ENCODE results near the gene SLCO3A1. TPM values are rescaled to one million over a fixed set of nuclear protein-coding genes. Genes with fewer than 3 reads are reported as not detected.

Gene SLCO3A1
- total and polyA plus RNA-seq, 4 donors = 1.6 to 3.6 (median 2.4) TPM

DNA sequence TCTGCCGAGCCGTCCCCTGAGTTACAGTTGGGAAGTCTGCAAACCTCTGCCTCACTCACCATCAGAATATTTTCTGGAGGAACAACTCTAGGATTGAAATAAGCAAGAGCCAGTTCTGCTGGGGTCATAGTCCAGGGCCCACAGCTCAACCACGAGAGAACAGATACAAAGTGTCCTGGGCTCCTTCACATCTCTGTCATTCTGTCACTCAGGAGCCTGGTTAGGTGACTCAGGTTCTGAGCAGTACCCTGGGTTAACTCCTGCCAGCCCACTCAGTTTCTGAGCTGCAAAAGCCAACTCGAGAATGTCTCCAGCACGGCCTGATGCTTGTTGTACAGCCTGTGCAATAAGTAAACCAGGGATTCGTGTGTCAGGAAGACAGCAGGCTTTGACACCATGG lies 155.7 kb downstream of the SLCO3A1 start (continued):
- TF ChIP-seq, protein P1, sequence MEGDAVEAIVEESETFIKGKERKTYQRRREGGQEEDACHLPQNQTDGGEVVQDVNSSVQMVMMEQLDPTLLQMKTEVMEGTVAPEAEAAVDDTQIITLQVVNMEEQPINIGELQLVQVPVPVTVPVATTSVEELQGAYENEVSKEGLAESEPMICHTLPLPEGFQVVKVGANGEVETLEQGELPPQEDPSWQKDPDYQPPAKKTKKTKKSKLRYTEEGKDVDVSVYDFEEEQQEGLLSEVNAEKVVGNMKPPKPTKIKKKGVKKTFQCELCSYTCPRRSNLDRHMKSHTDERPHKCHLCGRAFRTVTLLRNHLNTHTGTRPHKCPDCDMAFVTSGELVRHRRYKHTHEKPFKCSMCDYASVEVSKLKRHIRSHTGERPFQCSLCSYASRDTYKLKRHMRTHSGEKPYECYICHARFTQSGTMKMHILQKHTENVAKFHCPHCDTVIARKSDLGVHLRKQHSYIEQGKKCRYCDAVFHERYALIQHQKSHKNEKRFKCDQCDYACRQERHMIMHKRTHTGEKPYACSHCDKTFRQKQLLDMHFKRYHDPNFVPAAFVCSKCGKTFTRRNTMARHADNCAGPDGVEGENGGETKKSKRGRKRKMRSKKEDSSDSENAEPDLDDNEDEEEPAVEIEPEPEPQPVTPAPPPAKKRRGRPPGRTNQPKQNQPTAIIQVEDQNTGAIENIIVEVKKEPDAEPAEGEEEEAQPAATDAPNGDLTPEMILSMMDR (IDR thresholded peaks at IDR 0.05; ENCODE audit: low read depth, low read length, missing input control) = no peak
- no peak for TF ChIP-seq RXRA (IDR thresholded peaks at IDR 0.05)
- no peak for TF ChIP-seq GABPA (IDR thresholded peaks at IDR 0.05 in 1 of 2, conservative IDR thresholded peaks at IDR 0.05 in 1 of 2)
- no peak for TF ChIP-seq YY1 (IDR thresholded peaks at IDR 0.05)

DNA sequence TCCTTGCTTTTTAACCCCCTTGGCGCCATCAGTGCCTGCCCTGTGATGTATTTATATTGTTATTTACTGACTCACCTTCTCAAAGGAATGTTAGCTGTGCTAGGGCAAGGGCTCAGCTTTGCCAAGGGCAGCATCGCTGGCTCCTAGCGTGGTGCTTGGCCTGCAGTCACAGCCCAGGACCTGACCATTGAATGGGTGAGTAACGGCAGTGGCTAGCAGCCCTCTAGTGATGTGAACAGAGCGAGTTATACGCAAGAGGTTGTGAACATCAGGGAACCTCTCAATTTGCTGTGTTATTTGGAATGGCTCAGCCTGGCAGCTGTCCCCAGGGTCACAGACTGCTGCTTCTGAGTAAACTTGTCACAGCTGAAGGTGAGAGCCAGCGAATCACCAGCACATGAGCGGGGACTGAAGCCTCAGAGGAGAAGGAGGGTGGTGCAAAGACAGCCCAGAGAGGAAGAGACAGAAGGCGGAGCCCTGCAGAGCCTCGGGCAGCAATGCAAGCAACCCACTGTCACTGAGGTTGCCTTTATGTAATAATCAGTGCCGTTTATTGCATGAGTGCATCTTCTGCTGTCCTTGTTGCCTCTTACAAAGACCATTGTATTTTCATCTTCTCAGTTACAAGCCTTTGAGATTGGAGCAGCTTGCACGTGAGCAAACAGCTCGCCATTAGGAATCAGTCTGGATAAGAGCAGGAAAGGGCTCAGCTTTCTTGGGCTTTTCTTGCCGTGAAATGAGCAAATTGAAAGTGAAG lies 158.3 kb downstream of the SLCO3A1 start:
- H3K27ac ChIP-seq (ENCODE audit: low read depth in 1 of 2, low read length in 2 of 2) = peak overlapping the region; percentile 5 to 8
- WGBS = 70% methylated on average over 14 of the region's 14 CpGs

DNA sequence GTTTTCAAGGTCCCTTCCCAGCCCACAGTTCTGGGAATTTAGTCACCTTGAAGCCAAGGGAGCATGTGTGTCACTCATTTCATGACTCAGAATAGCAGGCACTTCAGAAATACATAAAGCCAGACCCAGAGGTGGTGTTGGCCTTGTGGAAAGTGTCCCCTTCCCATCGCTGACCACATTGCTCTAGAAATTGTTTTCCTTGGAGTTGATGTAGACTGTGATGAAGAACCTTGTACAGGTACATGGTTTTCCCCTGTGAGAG lies 158.8 kb downstream of the SLCO3A1 start:
- WGBS = 92% methylated on average over 1 of the region's 1 CpG
- H3K9ac ChIP-seq (ENCODE audit: low read depth in 1 of 2, low read length in 2 of 2) = no peak overlapping the region
- H3K27ac ChIP-seq (ENCODE audit: low read depth in 1 of 2, low read length in 2 of 2) = peak overlapping the region in 1 of 2 donors; percentile 8
- peaks cover 0 to 3% (median 0%) of the 10 kb centered on the region in 4 donors for H3K27me3 ChIP-seq (ENCODE audit: control insufficient read depth in 4 of 4, insufficient read depth in 4 of 4, low read length in 3 of 4)
- H3K9me3 ChIP-seq (ENCODE audit: control insufficient read depth in 4 of 4, low read length in 3 of 4) = no peaks in the 10 kb centered on the region
- TF ChIP-seq TAF1 (conservative IDR thresholded peaks at IDR 0.05) (no peak), HNF4G (IDR thresholded peaks at IDR 0.05) (no peak), YY1 (IDR thresholded peaks at IDR 0.05) (no peak), FOXA2 (IDR thresholded peaks at IDR 0.05) (no peak), HNF4A (conservative IDR thresholded peaks at IDR 0.05) (no peak)
- no peaks in the 10 kb centered on the region for H3K4me1 ChIP-seq (ENCODE audit: control insufficient read depth in 4 of 4, insufficient read depth in 4 of 4, low read length in 3 of 4)
- no peak for DNase-seq (ENCODE audit: low spot score)
- H3K36me3 ChIP-seq (ENCODE audit: control insufficient read depth in 4 of 4, insufficient read depth in 3 of 4, low read depth in 1 of 4, low read length in 3 of 4) = no peaks in the 10 kb centered on the region
- H3K4me3 ChIP-seq (ENCODE audit: low read depth in 1 of 3, low read length in 3 of 3) = no peak overlapping the region

More for the DNA sequence above, 158.3 kb downstream of the SLCO3A1 start:
- peaks cover 0 to 3% (median 0%) of the 10 kb centered on the region in 4 donors for H3K27me3 ChIP-seq (ENCODE audit: control insufficient read depth in 4 of 4, insufficient read depth in 4 of 4, low read length in 3 of 4)
- no peaks in the 10 kb centered on the region for H3K9me3 ChIP-seq (ENCODE audit: control insufficient read depth in 4 of 4, low read length in 3 of 4)
- no peak overlapping the region for H3K4me3 ChIP-seq (ENCODE audit: low read depth in 1 of 3, low read length in 3 of 3)
- no peaks in the 10 kb centered on the region for H3K4me1 ChIP-seq (ENCODE audit: control insufficient read depth in 4 of 4, insufficient read depth in 4 of 4, low read length in 3 of 4)
- TF ChIP-seq, protein P2, sequence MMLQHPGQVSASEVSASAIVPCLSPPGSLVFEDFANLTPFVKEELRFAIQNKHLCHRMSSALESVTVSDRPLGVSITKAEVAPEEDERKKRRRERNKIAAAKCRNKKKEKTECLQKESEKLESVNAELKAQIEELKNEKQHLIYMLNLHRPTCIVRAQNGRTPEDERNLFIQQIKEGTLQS (IDR thresholded peaks at IDR 0.05) = no peak
- TF ChIP-seq HNF4A (conservative IDR thresholded peaks at IDR 0.05) (no peak), FOXA2 (IDR thresholded peaks at IDR 0.05) (no peak), RXRA (IDR thresholded peaks at IDR 0.05) (no peak), HNF4G (IDR thresholded peaks at IDR 0.05) (no peak)
- TF ChIP-seq, protein P3, sequence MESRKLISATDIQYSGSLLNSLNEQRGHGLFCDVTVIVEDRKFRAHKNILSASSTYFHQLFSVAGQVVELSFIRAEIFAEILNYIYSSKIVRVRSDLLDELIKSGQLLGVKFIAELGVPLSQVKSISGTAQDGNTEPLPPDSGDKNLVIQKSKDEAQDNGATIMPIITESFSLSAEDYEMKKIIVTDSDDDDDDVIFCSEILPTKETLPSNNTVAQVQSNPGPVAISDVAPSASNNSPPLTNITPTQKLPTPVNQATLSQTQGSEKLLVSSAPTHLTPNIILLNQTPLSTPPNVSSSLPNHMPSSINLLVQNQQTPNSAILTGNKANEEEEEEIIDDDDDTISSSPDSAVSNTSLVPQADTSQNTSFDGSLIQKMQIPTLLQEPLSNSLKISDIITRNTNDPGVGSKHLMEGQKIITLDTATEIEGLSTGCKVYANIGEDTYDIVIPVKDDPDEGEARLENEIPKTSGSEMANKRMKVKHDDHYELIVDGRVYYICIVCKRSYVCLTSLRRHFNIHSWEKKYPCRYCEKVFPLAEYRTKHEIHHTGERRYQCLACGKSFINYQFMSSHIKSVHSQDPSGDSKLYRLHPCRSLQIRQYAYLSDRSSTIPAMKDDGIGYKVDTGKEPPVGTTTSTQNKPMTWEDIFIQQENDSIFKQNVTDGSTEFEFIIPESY (IDR thresholded peaks at IDR 0.05) = no peak
- H3K9ac ChIP-seq (ENCODE audit: low read depth in 1 of 2, low read length in 2 of 2) = no peak overlapping the region
- DNase-seq (ENCODE audit: low spot score) = no peak
- no peaks in the 10 kb centered on the region for H3K36me3 ChIP-seq (ENCODE audit: control insufficient read depth in 4 of 4, insufficient read depth in 3 of 4, low read depth in 1 of 4, low read length in 3 of 4)

DNA sequence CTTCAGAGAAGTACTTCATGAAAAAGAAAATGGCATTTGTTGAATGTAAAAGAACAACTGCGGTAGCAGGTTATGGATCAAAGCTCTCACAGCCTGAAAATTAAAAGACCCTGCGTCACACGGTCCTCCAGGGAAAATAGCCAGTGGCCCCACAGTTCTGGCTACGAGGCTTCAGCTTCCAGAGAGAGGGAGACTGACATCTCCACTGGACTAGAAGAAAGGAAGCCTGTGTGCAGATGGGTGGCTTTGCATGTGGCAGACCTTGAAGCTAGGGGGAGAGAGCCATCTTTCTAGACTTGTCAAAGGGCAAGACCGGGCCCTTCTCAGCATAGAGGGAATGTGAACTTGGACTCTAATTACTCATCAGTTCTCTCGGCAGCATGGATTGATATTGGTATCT lies 159.4 kb downstream of the SLCO3A1 start:
- Histone ChIP-seq H3K9me3 (ENCODE audit: control insufficient read depth in 4 of 4, low read length in 3 of 4) (no peaks in the 10 kb centered on the region), H3K4me3 (ENCODE audit: low read depth in 1 of 3, low read length in 3 of 3) (no peak overlapping the region), H3K27ac (ENCODE audit: low read depth in 1 of 2, low read length in 2 of 2) (no peak overlapping the region), H3K9ac (ENCODE audit: low read depth in 1 of 2, low read length in 2 of 2) (no peak overlapping the region), H3K27me3 (ENCODE audit: control insufficient read depth in 4 of 4, insufficient read depth in 4 of 4, low read length in 3 of 4) (peaks cover 0 to 3% (median 0%) of the 10 kb centered on the region in 4 donors), H3K36me3 (ENCODE audit: control insufficient read depth in 4 of 4, insufficient read depth in 3 of 4, low read depth in 1 of 4, low read length in 3 of 4) (no peaks in the 10 kb centered on the region), H3K4me1 (ENCODE audit: control insufficient read depth in 4 of 4, insufficient read depth in 4 of 4, low read length in 3 of 4) (no peaks in the 10 kb centered on the region)
- DNase-seq (ENCODE audit: low spot score) = no peak
- 94% methylated on average over 6 of the region's 6 CpGs for WGBS
- TF ChIP-seq HNF4A (conservative IDR thresholded peaks at IDR 0.05) (no peak), TAF1 (conservative IDR thresholded peaks at IDR 0.05) (no peak), SP1 (IDR thresholded peaks at IDR 0.05) (no peak), FOXA2 (IDR thresholded peaks at IDR 0.05) (no peak), NR2F2 (IDR thresholded peaks at IDR 0.05) (no peak), YY1 (IDR thresholded peaks at IDR 0.05) (no peak), JUND (IDR thresholded peaks at IDR 0.05) (no peak)
- TF ChIP-seq, protein P1 (IDR thresholded peaks at IDR 0.05; ENCODE audit: low read depth, low read length, missing input control) = no peak
- TF ChIP-seq, protein P2 (IDR thresholded peaks at IDR 0.05) = no peak
- TF ChIP-seq, protein P3 (IDR thresholded peaks at IDR 0.05) = no peak
